Limb (tissue), 2 donors: Measurements from ENCODE around the gene LBHD2.
"Not testable (repeated sequence)": the region's sequence is repeated elsewhere in the genome, so short reads cannot be mapped to it uniquely, and the experiment has no call there.

Experiments used
- DNase-seq, 2 donors: peaks; one replicate each; pipeline ENCODE4 v3.0.0-alpha.2; 2016; ENCODE audit errors: extremely low spot score in 2 of 2

The LBHD2 gene

DNA sequence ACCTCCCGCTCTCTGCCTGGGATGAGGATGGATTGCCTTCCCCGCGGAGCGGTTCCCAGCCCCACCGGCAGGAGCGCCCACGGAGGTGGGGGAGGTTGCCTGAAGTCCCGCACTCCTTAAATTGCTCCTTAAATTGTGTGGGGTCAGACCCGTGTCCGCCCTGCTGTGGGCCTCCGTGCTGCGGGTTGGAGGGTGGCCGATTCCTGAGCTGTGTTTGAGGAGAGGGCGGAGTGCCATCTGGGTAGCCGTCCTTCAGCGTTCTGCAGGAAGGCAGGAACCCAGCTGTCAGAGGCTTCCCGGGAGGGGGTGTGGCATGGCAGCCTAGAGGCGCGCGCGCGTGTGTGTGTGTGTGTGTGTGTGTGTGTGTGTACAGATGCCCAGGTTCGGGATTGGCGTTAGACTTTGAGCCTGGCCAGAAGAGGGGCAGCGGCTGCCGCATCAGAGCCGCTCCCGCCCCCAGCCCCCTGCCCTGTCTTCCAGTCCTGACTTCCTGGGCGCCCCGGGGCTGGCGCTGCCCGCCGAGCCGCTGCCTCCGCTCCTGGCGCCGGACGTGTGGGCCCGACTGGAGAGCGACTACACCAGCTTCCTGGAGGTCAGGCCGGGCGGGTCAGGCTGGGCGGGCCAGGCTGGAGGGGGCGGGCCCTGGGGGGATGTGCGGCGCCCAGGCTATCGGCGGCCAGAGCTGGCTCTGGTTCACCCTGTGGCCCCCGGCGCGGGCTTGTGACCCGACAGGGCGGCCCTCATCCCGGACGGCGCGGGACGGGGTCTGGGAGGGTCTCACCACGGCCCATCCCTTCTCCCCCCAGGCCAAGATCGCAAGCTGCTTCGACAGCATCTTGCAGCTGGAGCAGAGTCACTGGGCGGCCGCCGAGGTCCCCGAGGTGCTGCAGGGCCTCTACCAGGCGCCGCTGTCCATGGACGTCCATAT lies 19.7 kb downstream of the LBHD2 start:
- DNase-seq: peak; percentile 40 to 76

GRCh38 chr14:103104389-103104653 lies 20.3 kb downstream of the LBHD2 start:
- DNase-seq: no peak

DNA sequence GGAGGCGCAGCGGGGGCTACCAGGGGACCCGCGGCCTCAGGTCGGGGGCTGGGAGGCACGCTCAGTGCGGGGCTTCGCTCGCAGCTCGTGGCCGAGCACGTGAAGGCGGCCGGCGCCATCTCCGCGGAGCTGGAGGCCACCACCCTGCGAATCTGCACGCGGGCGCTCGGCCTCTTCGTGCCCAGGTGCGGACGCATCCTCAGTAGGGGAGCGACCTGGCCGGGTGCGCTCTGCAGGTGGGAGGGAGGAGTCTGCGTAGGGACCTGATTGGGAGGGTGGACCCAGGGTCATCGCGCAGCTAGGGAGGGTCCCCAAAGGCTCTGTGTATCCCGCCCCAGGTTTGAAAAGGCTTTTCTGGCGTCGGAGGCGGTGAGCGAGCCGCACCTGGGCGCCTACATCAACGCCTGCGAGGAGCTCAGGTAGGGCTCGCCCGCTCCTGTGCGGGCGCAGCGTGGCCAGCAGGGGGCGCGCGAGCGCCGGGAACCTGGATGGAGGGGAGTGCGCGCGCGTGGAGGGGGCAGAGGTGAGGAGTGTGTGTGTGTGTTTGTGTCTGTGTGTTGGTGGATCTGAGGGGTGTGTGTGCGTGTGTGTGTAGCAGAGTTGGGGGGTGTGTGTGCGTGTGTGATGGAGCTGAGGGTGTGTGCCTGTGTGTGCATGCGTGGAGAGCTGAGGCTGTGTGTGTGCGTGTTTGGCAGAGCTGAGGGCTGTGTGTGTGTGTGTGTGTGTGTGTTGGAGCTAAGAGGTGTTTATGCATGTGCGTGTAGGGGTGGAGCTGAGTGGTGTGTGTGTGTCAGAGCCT lies 20.8 kb downstream of the LBHD2 start:
- peak; percentile 44 to 84 for DNase-seq

DNA sequence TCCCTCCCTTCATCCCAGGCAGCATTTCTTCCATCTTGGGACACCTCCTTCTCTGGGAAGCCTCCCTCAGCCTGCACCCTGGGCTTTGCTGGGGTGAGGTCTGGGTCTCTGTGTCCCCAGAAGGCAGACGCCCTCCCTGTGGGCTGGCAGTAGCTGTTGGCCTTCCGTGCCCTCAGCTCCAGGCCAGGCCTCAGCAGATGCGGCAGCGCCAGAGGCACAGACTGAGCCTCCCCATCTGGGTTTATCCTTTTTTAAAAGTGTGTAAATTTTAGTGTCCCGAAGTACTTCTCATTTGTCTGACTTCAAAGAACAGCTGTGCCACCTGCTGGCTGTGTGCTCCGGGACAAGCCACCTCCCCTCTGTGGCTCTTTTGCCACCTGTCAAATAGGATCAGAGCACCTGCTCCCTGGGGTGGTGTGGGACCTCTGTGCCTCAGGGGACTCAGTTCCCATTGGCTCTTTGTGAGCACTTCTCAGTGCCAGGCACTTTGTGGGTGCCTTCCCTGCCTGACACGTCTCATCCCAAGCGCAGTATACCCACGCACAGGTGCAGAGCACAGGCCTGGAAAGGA lies 21.7 kb downstream of the LBHD2 start:
- no peak for DNase-seq

DNA sequence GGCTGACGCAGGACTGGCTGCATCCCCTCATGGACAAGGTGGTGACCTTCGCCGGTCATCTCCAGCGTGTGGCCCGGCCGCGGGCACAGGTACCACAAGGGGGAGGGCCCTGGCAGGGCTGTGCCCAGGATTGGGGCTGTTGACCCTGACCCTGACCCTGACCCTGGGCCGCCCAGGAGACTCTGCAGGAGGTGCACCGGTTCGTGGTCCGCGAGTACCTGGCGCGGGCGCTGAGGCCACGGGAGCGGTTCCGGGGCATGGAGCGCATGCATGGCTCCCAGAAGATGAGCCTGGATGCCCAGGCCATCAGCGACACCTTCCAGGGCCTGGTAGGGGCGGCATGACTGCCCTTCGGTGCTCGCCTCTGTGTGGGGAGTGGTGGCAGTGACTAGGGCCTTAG lies 23.4 kb downstream of the LBHD2 start:
- DNase-seq: no peak

DNA sequence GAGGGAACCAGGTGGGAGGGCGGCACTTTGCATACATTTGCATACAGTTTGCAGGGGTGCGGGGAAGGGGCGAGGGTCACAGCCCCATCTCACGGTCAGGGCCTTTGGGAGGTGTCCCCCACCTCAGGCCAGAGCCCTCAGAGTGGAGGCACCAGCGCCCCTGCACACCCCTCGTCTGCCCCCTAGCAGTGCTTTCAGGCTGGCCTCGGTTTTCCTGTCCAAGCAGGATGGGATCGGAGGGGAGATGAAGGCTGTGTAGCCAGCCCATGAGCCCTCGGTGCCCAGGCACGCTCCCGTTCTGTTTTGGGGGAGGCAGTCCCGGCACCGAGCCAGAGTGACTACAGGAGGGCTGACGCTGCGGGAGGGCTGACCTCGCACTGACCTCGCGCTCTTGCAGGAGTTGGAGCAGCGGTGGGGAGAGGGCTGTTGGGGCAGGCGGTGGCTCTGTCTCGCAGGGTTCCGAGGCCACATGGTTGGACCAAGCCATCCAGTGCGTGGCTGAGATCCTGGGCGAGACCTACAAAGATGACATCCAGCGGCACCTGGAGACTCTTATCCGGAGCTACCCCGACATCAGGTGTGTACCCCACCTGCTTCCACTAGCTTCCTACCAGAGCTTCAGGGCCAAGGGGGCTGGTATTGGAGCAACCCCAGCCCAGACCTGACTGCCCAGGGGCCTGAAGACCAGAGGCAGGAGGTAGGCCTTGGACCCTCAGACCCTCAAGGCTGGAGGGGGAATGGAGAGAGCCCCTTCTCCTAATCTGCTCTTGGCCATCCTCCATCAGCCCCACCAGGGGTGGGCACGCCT lies 24.1 kb downstream of the LBHD2 start:
- DNase-seq: no peak

DNA sequence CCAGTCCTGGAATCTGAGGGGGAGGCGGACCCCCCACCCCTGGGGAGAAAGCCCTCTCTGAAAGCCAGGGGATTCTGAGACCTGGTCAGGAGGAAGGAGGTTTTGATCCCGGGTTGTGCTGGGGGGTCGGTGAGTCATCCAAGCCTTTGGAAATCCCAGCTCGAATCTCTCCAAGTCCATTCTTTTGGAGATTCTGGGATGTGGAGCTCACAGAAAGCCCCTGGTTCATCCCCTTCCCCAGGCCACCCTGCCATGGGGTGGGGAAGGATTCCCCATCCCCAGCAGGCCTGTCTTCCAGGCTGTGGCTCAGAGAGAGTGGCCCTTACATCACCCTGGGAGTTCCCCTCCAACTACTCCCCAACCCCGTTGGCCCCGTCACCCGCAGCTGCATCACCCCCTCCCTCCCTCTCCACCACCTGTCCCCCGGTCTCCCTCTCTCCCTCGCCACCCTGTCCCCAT lies 24.8 kb downstream of the LBHD2 start:
- no peak for DNase-seq

GRCh38 chr14:103109535-103110441 lies 25.8 kb downstream of the LBHD2 start:
- peak in 1 of 2 donors; percentile 57 for DNase-seq

GRCh38 chr14:103110681-103111231 lies 26.7 kb downstream of the LBHD2 start:
- no peak for DNase-seq

- no peak for DNase-seq
These were observed 27.3 kb downstream of the LBHD2 start for GRCh38 chr14:103111232-103111868.

DNA sequence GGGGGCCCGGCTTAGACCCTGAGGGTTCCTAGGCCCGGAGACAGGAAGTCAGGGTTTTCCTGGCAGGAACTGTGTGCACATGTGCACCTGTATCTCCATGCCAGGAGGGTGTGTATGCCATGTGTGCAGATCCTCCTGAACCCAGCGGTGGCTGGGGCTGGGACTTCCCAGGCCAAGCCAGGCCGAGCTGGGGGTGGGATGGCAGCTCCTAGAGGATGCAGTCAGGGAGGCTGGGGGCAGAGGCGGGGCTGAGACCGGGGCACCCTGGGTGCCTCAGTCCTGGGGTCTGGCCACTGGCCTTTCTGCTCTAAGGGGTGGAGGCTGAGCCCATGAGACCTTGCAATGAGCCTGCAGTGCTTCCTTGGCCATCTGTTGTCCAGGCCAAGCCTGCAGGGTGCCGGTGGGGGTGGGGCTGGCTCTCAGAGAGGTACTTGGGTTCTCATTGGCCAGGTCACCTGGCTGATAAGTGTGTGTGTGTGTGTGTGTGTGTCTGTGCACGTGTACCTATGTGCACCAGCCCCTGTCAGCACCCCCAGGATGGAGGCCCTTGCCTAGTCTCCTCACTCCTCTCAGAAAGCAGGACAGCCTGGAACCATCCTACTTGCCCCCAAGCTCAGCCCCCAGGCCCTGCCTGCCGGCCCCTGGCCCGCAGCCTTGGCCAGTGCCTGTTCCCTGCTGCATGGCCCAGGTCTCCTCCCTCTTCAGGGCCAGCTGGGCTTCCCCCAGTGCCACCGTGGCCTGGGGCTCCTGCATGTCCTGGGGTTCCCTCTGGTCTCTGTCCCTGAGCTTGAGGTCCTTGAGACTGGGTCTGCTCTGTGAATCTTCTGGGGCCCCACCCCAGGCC lies 28.6 kb downstream of the LBHD2 start:
- no peak for DNase-seq

DNA sequence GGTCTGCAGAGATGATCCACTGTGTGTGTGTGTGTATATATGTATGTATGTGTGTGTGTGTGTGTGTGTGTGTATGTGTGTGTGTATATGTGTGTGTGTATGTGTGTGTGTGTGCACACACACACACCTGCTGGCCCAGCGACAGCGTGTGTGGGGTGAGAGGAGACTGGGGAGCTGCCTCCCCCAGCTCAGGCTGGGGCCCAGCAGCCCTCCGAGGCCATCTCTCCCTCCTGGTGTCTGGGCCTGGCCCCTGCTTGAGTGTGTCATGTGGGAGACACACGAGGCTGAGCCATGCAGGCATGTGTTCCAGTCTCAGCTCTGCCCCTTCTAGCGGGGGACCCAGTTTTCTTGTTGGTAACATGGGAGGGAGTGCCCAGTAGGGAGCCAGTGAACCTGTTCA lies 29.3 kb downstream of the LBHD2 start:
- no peak for DNase-seq

DNA sequence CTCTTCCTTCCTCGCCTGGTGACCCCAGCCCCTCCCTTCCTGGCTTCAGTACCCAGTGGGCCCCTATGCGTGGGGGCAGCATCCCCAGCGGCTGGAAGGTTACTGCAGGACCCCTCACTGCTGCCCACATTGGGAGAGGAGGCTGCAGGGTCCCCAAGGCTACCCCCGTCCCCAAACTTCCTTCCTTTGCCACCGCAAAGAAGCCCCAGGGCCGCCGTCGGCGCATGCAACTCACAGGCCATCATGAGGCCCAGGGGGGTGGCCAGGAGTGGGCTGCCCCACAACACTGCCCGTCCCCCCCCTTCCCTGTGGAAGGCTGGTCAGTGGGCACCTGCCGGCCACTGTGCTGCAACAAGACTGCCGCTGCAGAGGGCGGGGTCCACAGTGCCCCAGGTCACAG lies 29.8 kb downstream of the LBHD2 start:
- DNase-seq: no peak

DNA sequence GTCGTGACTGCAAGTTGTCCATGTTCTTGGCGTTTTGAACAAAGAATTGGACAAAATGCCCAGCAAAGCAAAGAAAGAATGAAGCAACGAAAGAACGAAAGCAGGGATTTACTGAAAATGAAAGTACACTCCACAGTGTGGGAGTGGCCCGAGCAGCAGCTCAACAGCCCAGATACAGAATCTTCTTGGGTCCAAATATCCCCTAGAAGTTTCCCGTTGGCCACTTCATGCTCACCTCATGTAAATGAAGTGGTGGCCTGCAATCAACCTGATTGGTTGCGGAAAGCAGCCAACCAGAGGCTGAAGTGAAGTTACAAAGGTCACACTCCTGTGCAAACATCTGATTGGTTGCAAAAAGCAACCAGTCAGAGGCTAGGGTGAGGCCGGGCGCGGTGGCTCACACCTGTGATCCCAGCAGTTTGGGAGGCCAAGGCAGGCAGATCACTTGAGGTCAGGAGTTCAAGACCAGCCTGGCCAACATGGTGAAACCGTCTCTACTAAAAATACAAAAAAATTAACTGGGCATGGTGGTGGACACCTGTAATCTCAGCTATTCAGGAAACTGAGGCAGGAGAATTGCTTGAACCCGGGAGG lies 31.2 kb downstream of the LBHD2 start:
- DNase-seq: not testable (repeated sequence)

DNA sequence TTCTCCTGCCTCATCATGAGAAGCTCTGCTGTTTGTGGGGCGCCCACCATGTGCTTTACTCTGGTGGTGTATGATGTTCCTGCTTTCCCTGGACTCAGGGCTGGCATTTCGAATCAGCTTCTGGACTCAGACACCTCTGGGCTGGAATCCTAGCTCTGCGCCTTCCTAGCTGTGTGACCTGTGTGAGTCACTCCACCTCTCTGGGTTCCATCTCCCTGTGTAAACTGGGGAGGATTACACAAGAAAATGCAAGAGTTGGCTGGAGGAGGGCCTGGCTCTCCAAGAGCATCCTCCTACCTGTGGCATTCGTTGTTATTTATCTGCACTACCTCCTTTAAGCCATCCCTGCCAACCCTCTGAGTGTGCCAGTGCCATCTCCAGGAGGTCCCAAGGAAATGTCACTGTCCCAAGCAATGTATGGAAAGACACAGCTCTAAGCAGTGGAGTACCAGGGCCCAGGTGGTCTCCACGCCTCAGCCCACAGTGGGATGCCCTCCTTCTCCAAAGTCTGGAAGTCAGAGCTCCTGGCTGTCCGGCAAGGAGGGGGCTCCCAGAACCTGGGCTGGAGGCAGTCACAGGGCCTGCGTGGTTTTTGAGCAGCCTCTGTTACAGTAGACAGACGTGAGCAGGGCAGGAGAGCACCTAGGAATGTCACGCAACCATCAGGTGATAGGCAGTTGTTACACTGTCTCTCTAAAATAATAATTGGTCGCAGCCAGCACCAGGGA lies 32.0 kb downstream of the LBHD2 start:
- DNase-seq: no peak

DNA sequence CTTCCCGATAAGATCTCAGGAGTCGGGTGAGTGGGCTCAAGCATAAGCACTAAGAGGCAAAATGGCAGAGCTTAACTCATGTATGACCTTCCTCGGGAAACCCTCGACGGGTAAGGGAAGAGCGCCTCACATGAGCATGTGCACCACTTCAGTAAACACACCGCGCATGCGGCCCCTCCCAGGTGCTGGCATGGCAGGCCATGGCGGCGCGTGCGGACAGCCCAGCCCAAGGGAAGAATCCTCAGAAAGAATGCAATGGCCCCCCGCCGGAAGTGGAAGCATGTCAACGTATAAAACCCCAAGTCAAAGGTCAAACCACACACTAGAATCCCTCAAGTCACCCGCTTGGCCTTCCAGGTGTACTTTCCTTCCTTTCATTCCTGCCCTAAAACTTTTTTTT lies 32.6 kb downstream of the LBHD2 start:
- DNase-seq: no peak

DNA sequence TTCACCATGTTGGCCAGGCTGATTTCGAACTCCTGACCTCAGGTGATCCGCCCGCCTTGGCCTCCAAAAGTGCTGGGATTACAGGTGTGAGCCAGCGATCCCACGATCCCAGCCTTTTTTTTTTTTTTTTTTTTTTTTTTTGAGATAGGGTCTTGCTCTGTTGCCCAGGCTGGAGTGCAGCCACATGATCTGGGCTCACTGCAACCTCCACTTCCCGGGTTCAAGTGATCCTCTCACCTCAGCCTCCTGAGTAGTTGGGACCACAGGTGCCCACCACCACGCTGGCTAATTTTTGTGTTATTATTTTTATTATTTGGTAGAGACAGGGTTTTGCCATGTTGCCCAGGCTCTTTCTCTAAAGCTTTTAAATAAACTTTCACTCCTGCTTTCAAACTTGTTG lies 33.5 kb downstream of the LBHD2 start:
- not testable (repeated sequence) for DNase-seq
